IMR-90 (cell line): ENCODE data around the gene RNF149. TPM values are rescaled to one million over a fixed set of nuclear protein-coding genes. Genes with fewer than 3 reads are reported as not detected.

Experiments
- ATAC-seq: fragments of 200-7000 bp; cut with Tn5 transposase; 2 replicates; pipeline ENCODE4 v1.9.1; 2020; ENCODE audit warnings: low read depth, mild to moderate bottlenecking, moderate library complexity
- BruUV-seq: library from RNA; stranded (reverse); fragments of 400-500 nt; replicated peaks from 2 replicates; lab custom pipeline; 2021; lab: Mats Ljungman, UMichigan
- CTCF ChIA-PET: fragments of 300-600 bp; formaldehyde crosslinking; extraction: SDS; loops from one replicate; lab custom pipeline; 2021; ENCODE audit warnings: antibody characterized with exemption; lab: Yijun Ruan, JAX
- POLR2A ChIA-PET: fragments of 300-600 bp; sonication (Branson Sonifier 250); formaldehyde crosslinking; loops from one replicate; lab custom pipeline; 2022; ENCODE audit warnings: antibody characterized with exemption; ENCODE audit not compliant: unreplicated experiment; lab: Charles Lee
- DNase-seq: peaks from one replicate; pipeline ENCODE4 v3.0.0; 2013
- H2AFZ ChIP-seq: replicated peaks from 2 replicates; pipeline ENCODE3; 2013; ENCODE audit warnings: low read length, mild to moderate bottlenecking; ENCODE audit not compliant: poor library complexity
- H2AK5ac ChIP-seq: 2 replicates; pipeline ENCODE4 v1.6.1; 2013; ENCODE audit warnings: low read depth, low read length, inconsistent platforms
- H2AK9ac ChIP-seq: replicated peaks from 2 replicates; pipeline ENCODE3; 2013; ENCODE audit warnings: mild to moderate bottlenecking, low read depth, low read length, moderate library complexity; ENCODE audit not compliant: poor library complexity
- H2BK120ac ChIP-seq: 2 replicates; pipeline ENCODE4 v1.6.1; 2013; ENCODE audit warnings: low read depth, low read length, inconsistent platforms
- H2BK15ac ChIP-seq: 3 replicates; pipeline ENCODE4 v1.6.1; 2013; ENCODE audit warnings: low read depth, low read length, inconsistent platforms
- H2BK20ac ChIP-seq: 2 replicates; pipeline ENCODE4 v1.6.1; 2013; ENCODE audit warnings: low read depth, mild to moderate bottlenecking, inconsistent platforms, low read length, moderate library complexity
- H2BK5ac ChIP-seq: 2 replicates; pipeline ENCODE4 v1.6.1; 2013; ENCODE audit warnings: mild to moderate bottlenecking, low read depth, low read length, inconsistent platforms; ENCODE audit not compliant: poor library complexity, severe bottlenecking
- H3K14ac ChIP-seq: replicated peaks from 2 replicates; pipeline ENCODE4 v1.6.1; 2013; ENCODE audit warnings: low read depth, low read length, inconsistent platforms
- H3K18ac ChIP-seq: 2 replicates; pipeline ENCODE4 v1.6.1; 2013; ENCODE audit warnings: low read depth, low read length, control low read depth
- H3K23ac ChIP-seq: 2 replicates; pipeline ENCODE4 v1.6.1; 2013; ENCODE audit warnings: low read depth, low read length, inconsistent platforms
- H3K27ac ChIP-seq: 2 replicates; pipeline ENCODE4 v1.5.1; 2013; ENCODE audit warnings: mild to moderate bottlenecking, control low read depth, low read length; ENCODE audit not compliant: insufficient read depth
- H3K27me3 ChIP-seq: 2 replicates; pipeline ENCODE4 v1.6.1; 2013; ENCODE audit warnings: low read length; ENCODE audit not compliant: control insufficient read depth, insufficient read depth
- H3K36me3 ChIP-seq: 2 replicates; pipeline ENCODE4 v1.6.1; 2013; ENCODE audit warnings: low read length, mixed read lengths; ENCODE audit not compliant: control insufficient read depth, insufficient read depth
- H3K4ac ChIP-seq: 2 replicates; pipeline ENCODE4 v1.6.1; 2013; ENCODE audit warnings: low read depth, low read length, inconsistent platforms
- H3K4me1 ChIP-seq: 2 replicates; pipeline ENCODE4 v1.6.1; 2013; ENCODE audit warnings: low read length, mixed read lengths; ENCODE audit not compliant: control insufficient read depth, insufficient read depth
- H3K4me2 ChIP-seq: 2 replicates; pipeline ENCODE4 v1.6.1; 2013; ENCODE audit warnings: low read depth, mild to moderate bottlenecking, control low read depth, low read length, moderate library complexity
- H3K4me3 ChIP-seq: 2 replicates; pipeline ENCODE4 v1.5.1; 2013; ENCODE audit warnings: low read depth, mild to moderate bottlenecking, control low read depth, low read length, moderate library complexity; ENCODE audit not compliant: insufficient read depth
- H3K56ac ChIP-seq: 2 replicates; pipeline ENCODE4 v1.6.1; 2013; ENCODE audit warnings: low read length, inconsistent platforms; ENCODE audit not compliant: insufficient read depth; ENCODE audit errors: extremely low read depth
- H3K79me1 ChIP-seq, 2 experiments: 2 replicates each; pipeline ENCODE4 v1.6.1; 2013; ENCODE audit warnings: low read length in 2 of 2, inconsistent platforms in 1 of 2, low read depth in 1 of 2
- H3K9ac ChIP-seq: 2 replicates; pipeline ENCODE4 v1.6.1; 2013; ENCODE audit warnings: low read depth, low read length, control low read depth
- H3K9me1 ChIP-seq: 2 replicates; pipeline ENCODE4 v1.6.1; 2013; ENCODE audit warnings: low read length, inconsistent platforms; ENCODE audit not compliant: insufficient read depth
- H3K9me3 ChIP-seq: 2 replicates; pipeline ENCODE4 v1.6.1; 2013; ENCODE audit warnings: low read length; ENCODE audit not compliant: control insufficient read depth, insufficient read depth
- H4K20me1 ChIP-seq: 2 replicates; pipeline ENCODE4 v1.6.1; 2013; ENCODE audit warnings: low read length, inconsistent platforms; ENCODE audit not compliant: insufficient read depth
- H4K5ac ChIP-seq: 2 replicates; pipeline ENCODE4 v1.6.1; 2013; ENCODE audit warnings: mild to moderate bottlenecking, low read depth, low read length, control low read depth
- H4K8ac ChIP-seq, 2 experiments: 2 replicates each; pipeline ENCODE4 v1.6.1; 2013; ENCODE audit warnings: low read depth in 2 of 2, low read length in 2 of 2, control low read depth in 1 of 2, inconsistent platforms in 1 of 2
- H4K91ac ChIP-seq: 2 replicates; pipeline ENCODE4 v1.6.1; 2013; ENCODE audit warnings: low read depth, low read length, inconsistent platforms; ENCODE audit not compliant: insufficient read depth
- BHLHE40 ChIP-seq: fragments of 150-350 bp; IDR thresholded peaks from 2 replicates; pipeline ENCODE4 v1.6.1; 2016; ENCODE audit warnings: mild to moderate bottlenecking, low read depth, low read length
- CEBPB ChIP-seq: IDR thresholded peaks from 2 replicates; pipeline ENCODE4 v1.6.1; 2012; ENCODE audit warnings: low read depth, low read length, improper control_type of control experiment
- CHD1 ChIP-seq: IDR thresholded peaks from 2 replicates; pipeline ENCODE4 v1.6.1; 2012; ENCODE audit warnings: low read depth, low read length, improper control_type of control experiment
- FOS ChIP-seq: fragments of 150-350 bp; IDR thresholded peaks from 2 replicates; pipeline ENCODE4 v1.6.1; 2016; ENCODE audit warnings: low read depth, low read length
- MAFK ChIP-seq: IDR thresholded peaks from 2 replicates; pipeline ENCODE4 v1.6.1; 2012; ENCODE audit warnings: low read depth, low read length, improper control_type of control experiment
- MAZ ChIP-seq: IDR thresholded peaks from 2 replicates; pipeline ENCODE4 v1.6.1; 2012; ENCODE audit warnings: low read depth, mild to moderate bottlenecking, low read length, improper control_type of control experiment, moderate library complexity, borderline replicate concordance
- MXI1 ChIP-seq: IDR thresholded peaks from 2 replicates; pipeline ENCODE4 v1.6.1; 2012; ENCODE audit warnings: low read depth, mild to moderate bottlenecking, low read length, moderate library complexity, borderline replicate concordance
- NFE2L2 ChIP-seq: fragments of 150-350 bp; IDR thresholded peaks from 2 replicates; pipeline ENCODE4 v1.6.1; 2016; ENCODE audit warnings: low read depth, mild to moderate bottlenecking, low read length
- POLR2A ChIP-seq: IDR thresholded peaks from 2 replicates; pipeline ENCODE4 v1.6.1; 2012; ENCODE audit warnings: mild to moderate bottlenecking, low read depth, low read length
- RAD21 ChIP-seq: IDR thresholded peaks from 2 replicates; pipeline ENCODE4 v1.6.1; 2012; ENCODE audit warnings: low read length, improper control_type of control experiment
- RCOR1 ChIP-seq: IDR thresholded peaks from 2 replicates; pipeline ENCODE4 v1.6.1; 2012; ENCODE audit warnings: mild to moderate bottlenecking, low read length, improper control_type of control experiment; ENCODE audit not compliant: insufficient replicate concordance
- RFX5 ChIP-seq: IDR thresholded peaks from 2 replicates; pipeline ENCODE4 v1.8.0; 2012; ENCODE audit warnings: low read depth, mild to moderate bottlenecking, low read length, moderate library complexity
- SMC3 ChIP-seq: fragments of 150-350 bp; IDR thresholded peaks from 2 replicates; pipeline ENCODE4 v1.6.1; 2016; ENCODE audit warnings: low read depth, mild to moderate bottlenecking, antibody characterized with exemption, low read length, moderate library complexity
- WGBS, 2 experiments: methylation state at CpG; one replicate each; pipeline versions ENCODE4 v1.1.5 to v1.1.7; 2013; ENCODE audit warnings: missing lambda C conversion rate in 2 of 2; ENCODE audit not compliant: insufficient read length in 1 of 2; ENCODE audit errors: extremely low coverage in 2 of 2; 5-methylcytosine and 5-hydroxymethylcytosine counted together
- dilution Hi-C: fragments of 300-500 bp; cut with HindIII; formaldehyde crosslinking; loops from one replicate; pipeline ENCODE4 v1.14.3; 2018; ENCODE audit warnings: low sequenced_read_pairs; ENCODE audit not compliant: unreplicated experiment
- in situ Hi-C: fragments of 300-500 bp; cut with MboI; formaldehyde crosslinking; loops from 3 replicates; pipeline ENCODE4 v1.14.3; 2019; ENCODE audit warnings: low sequenced_read_pairs, inconsistent platforms, mixed read lengths
- intact Hi-C: fragments of 100-400 bp; cut with micrococcal nuclease; formaldehyde crosslinking; loops from 2 replicates; pipeline ENCODE4 v1.10.0; 2022
- polyA plus RNA-seq, 3 experiments: library from polyadenylated mRNA; depleted of rRNA; stranded (reverse); fragments of >200 nt; gene quantifications; 2 replicates each; pipeline ENCODE4 v1.2.3, GENCODE V29; 2012; ENCODE audit warnings: low replicate concordance in 1 of 3
- total RNA-seq: library from RNA; depleted of rRNA; stranded (reverse); fragments of >200 nt; gene quantifications from 2 replicates; pipeline ENCODE4 v1.2.3, GENCODE V29; 2012
- TF ChIP-seq, protein P1 (sequence below): fragments of 150-350 bp; IDR thresholded peaks from 2 replicates; pipeline ENCODE4 v1.6.1; 2017; ENCODE audit warnings: mild to moderate bottlenecking, antibody characterized with exemption, low read length, low read depth
- TF ChIP-seq, protein P2 (sequence below): fragments of 150-350 bp; IDR thresholded peaks from 2 replicates; pipeline ENCODE4 v1.6.1; 2016; ENCODE audit warnings: low read depth, mild to moderate bottlenecking, low read length, moderate library complexity, borderline replicate concordance
- TF ChIP-seq, protein P3 (sequence below): conservative IDR thresholded peaks from 2 replicates; pipeline ENCODE4 v1.5.1; 2012; ENCODE audit warnings: mild to moderate bottlenecking, low read depth, low read length, improper control_type of control experiment

Gene RNF149
- total and polyA plus RNA-seq, 2 of the 4 experiments (the other 2 are of a cell fraction), result 14.5 to 18.6 TPM

DNA sequence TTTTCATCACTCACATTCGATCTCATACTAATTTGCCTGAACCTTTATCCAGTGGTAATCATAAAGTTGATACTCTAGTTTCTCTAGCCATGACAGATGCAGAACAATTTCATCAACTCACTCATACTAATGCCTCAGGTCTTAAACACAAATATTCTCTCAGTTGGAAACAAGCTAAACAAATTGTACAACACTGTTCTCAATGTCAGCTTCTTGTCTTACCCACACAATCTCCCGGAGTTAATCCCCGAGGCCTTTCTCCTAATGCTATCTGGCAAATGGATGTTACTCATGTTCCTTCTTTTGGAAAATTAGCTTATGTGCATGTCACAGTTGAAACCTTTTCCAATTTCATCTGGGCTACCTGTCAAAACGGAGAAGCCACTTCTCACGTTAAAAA, 67.3 kb downstream of the RNF149 start:
- Histone ChIP-seq H3K4me1 (no peaks in the 10 kb centered on the region), H2AK5ac (no peak overlapping the region), H3K9me1 (no peaks in the 10 kb centered on the region), H3K4ac (no peak overlapping the region), H3K4me3 (no peak overlapping the region), H3K23ac (no peak overlapping the region), H4K20me1 (no peaks in the 10 kb centered on the region), H3K9ac (no peak overlapping the region), H3K9me3 (0 out of 2 replicates have a peak, but pooled peaks cover 1% of the 10 kb centered on the region), H3K27ac (no peak overlapping the region), H3K36me3 (no peaks in the 10 kb centered on the region), H2AK9ac (no peak overlapping the region), H3K56ac (no peak overlapping the region), H4K5ac (no peak overlapping the region), H2BK120ac (no peak overlapping the region), H3K4me2 (no peak overlapping the region), H4K91ac (no peak overlapping the region), H2BK20ac (no peak overlapping the region), H3K79me1 (no peaks in the 10 kb centered on the region), H3K18ac (no peak overlapping the region), H2BK15ac (no peak overlapping the region), H2AFZ (no peak overlapping the region), H2BK5ac (no peak overlapping the region), H3K27me3 (no peaks in the 10 kb centered on the region; the same call in 1 of the 2 replicates), H3K14ac (no peak overlapping the region), H4K8ac (no peak overlapping the region)
- ChIA-PET POLR2A (no interaction called here), CTCF (interaction anchor here (1.3 to 1.5 kb wide), 2 partner anchors 9 to 11 kb away, joined by 3 to 6 read pairs; no protein-coding TSS in a partner anchor)
- WGBS, 2 experiments, result 17% methylated on average over 1 of the region's 5 CpGs; no CpG with 5 or more reads in 1 of the 2 experiments
- no TSS peak for BruUV-seq
- intact Hi-C loops, result no loop called here
- DNase-seq (no peak), ATAC-seq (no peak)
- in situ Hi-C loops, result no loop called here
- TF ChIP-seq FOS (no peak), CEBPB (no peak), RFX5 (no peak), MAZ (no peak), SMC3 (no peak), MXI1 (no peak), BHLHE40 (no peak), NFE2L2 (no peak), MAFK (no peak), RCOR1 (no peak), POLR2A (no peak), RAD21 (no peak), CHD1 (no peak)
- TF ChIP-seq, protein P1, sequence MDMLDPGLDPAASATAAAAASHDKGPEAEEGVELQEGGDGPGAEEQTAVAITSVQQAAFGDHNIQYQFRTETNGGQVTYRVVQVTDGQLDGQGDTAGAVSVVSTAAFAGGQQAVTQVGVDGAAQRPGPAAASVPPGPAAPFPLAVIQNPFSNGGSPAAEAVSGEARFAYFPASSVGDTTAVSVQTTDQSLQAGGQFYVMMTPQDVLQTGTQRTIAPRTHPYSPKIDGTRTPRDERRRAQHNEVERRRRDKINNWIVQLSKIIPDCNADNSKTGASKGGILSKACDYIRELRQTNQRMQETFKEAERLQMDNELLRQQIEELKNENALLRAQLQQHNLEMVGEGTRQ, result no peak
- TF ChIP-seq, protein P2, sequence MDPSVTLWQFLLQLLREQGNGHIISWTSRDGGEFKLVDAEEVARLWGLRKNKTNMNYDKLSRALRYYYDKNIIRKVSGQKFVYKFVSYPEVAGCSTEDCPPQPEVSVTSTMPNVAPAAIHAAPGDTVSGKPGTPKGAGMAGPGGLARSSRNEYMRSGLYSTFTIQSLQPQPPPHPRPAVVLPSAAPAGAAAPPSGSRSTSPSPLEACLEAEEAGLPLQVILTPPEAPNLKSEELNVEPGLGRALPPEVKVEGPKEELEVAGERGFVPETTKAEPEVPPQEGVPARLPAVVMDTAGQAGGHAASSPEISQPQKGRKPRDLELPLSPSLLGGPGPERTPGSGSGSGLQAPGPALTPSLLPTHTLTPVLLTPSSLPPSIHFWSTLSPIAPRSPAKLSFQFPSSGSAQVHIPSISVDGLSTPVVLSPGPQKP, result no peak
- TF ChIP-seq, protein P3, sequence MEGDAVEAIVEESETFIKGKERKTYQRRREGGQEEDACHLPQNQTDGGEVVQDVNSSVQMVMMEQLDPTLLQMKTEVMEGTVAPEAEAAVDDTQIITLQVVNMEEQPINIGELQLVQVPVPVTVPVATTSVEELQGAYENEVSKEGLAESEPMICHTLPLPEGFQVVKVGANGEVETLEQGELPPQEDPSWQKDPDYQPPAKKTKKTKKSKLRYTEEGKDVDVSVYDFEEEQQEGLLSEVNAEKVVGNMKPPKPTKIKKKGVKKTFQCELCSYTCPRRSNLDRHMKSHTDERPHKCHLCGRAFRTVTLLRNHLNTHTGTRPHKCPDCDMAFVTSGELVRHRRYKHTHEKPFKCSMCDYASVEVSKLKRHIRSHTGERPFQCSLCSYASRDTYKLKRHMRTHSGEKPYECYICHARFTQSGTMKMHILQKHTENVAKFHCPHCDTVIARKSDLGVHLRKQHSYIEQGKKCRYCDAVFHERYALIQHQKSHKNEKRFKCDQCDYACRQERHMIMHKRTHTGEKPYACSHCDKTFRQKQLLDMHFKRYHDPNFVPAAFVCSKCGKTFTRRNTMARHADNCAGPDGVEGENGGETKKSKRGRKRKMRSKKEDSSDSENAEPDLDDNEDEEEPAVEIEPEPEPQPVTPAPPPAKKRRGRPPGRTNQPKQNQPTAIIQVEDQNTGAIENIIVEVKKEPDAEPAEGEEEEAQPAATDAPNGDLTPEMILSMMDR, result no peak
- dilution Hi-C loops, result no loop called here
